OCI-LY1 (cell line): ENCODE measurements around the gene PREB.

Experiments
- H2AFZ ChIP-seq: fragments of 200-600 bp; sonication (generic), shearing (Covaris generic); 2 replicates; pipeline ENCODE4 v1.6.0; 2014; ENCODE audit warnings: antibody characterized with exemption, mild to moderate bottlenecking, low read length
- H3F3A ChIP-seq: fragments of 200-600 bp; sonication (generic), shearing (Covaris generic); 2 replicates; pipeline ENCODE4 v1.6.0; 2014; ENCODE audit warnings: mild to moderate bottlenecking, antibody characterized with exemption, low read length, moderate library complexity; ENCODE audit not compliant: insufficient read depth
- H3K27ac ChIP-seq: fragments of 200-600 bp; sonication (generic); 2 replicates; pipeline ENCODE4 v1.5.1; 2014; ENCODE audit warnings: low read length, mixed run types, mild to moderate bottlenecking, low read depth; ENCODE audit not compliant: poor library complexity, severe bottlenecking
- H3K27me3 ChIP-seq: fragments of 200-600 bp; sonication (generic); 2 replicates; pipeline ENCODE4 v1.6.0; 2014; ENCODE audit warnings: antibody characterized with exemption, mild to moderate bottlenecking, low read length, moderate library complexity; ENCODE audit not compliant: insufficient read depth
- H3K36me3 ChIP-seq: fragments of 200-600 bp; sonication (generic); 2 replicates; pipeline ENCODE4 v1.6.1; 2014; ENCODE audit warnings: mild to moderate bottlenecking, antibody characterized with exemption, low read length, moderate library complexity, mixed read lengths; ENCODE audit not compliant: insufficient read depth
- H3K4me1 ChIP-seq: fragments of 200-600 bp; sonication (generic); 2 replicates; pipeline ENCODE4 v1.5.1; 2014; ENCODE audit warnings: mild to moderate bottlenecking, low read length, moderate library complexity; ENCODE audit not compliant: insufficient read depth, severe bottlenecking
- H3K4me2 ChIP-seq: fragments of 200-600 bp; sonication (generic), shearing (Covaris generic); 2 replicates; pipeline ENCODE4 v1.6.1; 2014; ENCODE audit warnings: low read length
- H3K4me3 ChIP-seq: fragments of 200-600 bp; sonication (generic); 2 replicates; pipeline ENCODE4 v1.5.1; 2014; ENCODE audit warnings: low read length, low read depth, mild to moderate bottlenecking, mixed read lengths; ENCODE audit not compliant: poor library complexity, severe bottlenecking
- H3K79me2 ChIP-seq: fragments of 200-600 bp; shearing (Covaris generic); 2 replicates; pipeline ENCODE4 v1.6.1; 2016; ENCODE audit warnings: mixed run types, low read length, mixed read lengths; ENCODE audit not compliant: insufficient read depth
- H3K9ac ChIP-seq: fragments of 200-600 bp; sonication (generic), shearing (Covaris generic); 2 replicates; pipeline ENCODE4 v1.6.1; 2014; ENCODE audit warnings: mild to moderate bottlenecking, low read length, mixed read lengths
- H3K9me2 ChIP-seq: fragments of 200-600 bp; sonication (generic), shearing (Covaris generic); 2 replicates; pipeline ENCODE4 v1.6.1; 2014; ENCODE audit warnings: low read depth, mild to moderate bottlenecking, low read length, mixed read lengths
- H3K9me3 ChIP-seq: fragments of 200-600 bp; shearing (Covaris generic); 2 replicates; pipeline ENCODE4 v1.6.1; 2014; ENCODE audit warnings: low read length, mixed read lengths
- H4K20me1 ChIP-seq: fragments of 200-600 bp; sonication (generic), shearing (Covaris generic); 2 replicates; pipeline ENCODE4 v1.6.0; 2016; ENCODE audit warnings: mild to moderate bottlenecking, low read length; ENCODE audit not compliant: insufficient read depth
- EZH2 ChIP-seq: fragments of 200-600 bp; sonication (generic), shearing (Covaris generic); IDR thresholded peaks from 2 replicates; pipeline ENCODE4 v1.8.0; 2017; ENCODE audit warnings: borderline replicate concordance, mixed run types, mild to moderate bottlenecking, antibody characterized with exemption, low read length, moderate library complexity, mixed read lengths
- TF ChIP-seq, protein P1 (sequence below): fragments of 200-600 bp; sonication (generic), shearing (Covaris generic); IDR thresholded peaks from 2 replicates; pipeline ENCODE4 v1.5.1; 2017; ENCODE audit warnings: mild to moderate bottlenecking, antibody characterized with exemption, low read length, moderate library complexity, mixed read lengths

PREB gene

DNA sequence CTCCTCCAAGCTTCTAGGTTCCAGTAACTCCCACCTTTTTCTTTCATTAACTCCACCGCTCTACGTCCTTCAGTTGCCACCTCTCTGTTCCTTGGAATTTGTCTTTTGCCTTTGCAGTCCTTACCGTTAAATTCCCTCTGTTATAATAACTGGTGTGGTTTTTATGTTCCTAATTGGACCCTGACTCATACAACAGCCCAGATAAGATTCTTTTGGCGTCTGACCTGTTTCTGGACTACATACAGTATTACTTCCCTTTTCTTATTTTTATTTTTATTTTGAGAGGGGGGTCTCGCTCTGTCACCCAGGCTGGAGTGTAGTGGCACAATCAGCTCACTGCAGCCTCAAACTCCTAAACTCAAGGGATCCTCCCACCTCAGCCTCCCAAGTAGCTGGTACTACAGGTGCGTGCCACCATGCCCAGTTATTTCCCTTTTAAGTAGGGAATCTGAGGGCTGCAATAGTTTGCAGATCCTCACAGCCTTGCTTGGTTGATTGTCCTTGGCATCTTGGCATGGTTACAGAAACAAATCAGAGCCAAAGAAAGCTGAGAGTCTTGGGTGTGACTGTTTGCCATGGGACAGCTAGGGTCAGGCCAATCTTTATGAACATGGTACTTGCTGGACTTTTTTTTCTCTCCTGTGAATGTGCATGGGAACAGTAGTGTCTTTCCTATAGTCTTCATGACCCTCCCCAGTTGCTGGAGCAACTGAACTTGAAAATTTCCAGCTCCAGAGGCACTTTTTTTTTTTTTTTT is 36.3 kb upstream of the PREB start:
- Histone ChIP-seq H3K4me3 (peak overlapping the region; percentile 37), H3K9me3 (no peaks in the 10 kb centered on the region), H3K9ac (no peak overlapping the region; the same call in 1 of the 2 replicates), H3K4me2 (peak overlapping the region; percentile 54), H3F3A (no peaks in the 10 kb centered on the region), H3K27ac (no peak overlapping the region), H3K36me3 (no peaks in the 10 kb centered on the region; the same call in 1 of the 2 replicates), H2AFZ (no peak overlapping the region), H3K9me2 (no peaks in the 10 kb centered on the region), H3K4me1 (peaks cover 8% of the 10 kb centered on the region), H4K20me1 (no peaks in the 10 kb centered on the region), H3K79me2 (no peaks in the 10 kb centered on the region), H3K27me3 (no peaks in the 10 kb centered on the region)
- no peak for TF ChIP-seq EZH2
- TF ChIP-seq, protein P1, sequence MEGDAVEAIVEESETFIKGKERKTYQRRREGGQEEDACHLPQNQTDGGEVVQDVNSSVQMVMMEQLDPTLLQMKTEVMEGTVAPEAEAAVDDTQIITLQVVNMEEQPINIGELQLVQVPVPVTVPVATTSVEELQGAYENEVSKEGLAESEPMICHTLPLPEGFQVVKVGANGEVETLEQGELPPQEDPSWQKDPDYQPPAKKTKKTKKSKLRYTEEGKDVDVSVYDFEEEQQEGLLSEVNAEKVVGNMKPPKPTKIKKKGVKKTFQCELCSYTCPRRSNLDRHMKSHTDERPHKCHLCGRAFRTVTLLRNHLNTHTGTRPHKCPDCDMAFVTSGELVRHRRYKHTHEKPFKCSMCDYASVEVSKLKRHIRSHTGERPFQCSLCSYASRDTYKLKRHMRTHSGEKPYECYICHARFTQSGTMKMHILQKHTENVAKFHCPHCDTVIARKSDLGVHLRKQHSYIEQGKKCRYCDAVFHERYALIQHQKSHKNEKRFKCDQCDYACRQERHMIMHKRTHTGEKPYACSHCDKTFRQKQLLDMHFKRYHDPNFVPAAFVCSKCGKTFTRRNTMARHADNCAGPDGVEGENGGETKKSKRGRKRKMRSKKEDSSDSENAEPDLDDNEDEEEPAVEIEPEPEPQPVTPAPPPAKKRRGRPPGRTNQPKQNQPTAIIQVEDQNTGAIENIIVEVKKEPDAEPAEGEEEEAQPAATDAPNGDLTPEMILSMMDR = no peak

DNA sequence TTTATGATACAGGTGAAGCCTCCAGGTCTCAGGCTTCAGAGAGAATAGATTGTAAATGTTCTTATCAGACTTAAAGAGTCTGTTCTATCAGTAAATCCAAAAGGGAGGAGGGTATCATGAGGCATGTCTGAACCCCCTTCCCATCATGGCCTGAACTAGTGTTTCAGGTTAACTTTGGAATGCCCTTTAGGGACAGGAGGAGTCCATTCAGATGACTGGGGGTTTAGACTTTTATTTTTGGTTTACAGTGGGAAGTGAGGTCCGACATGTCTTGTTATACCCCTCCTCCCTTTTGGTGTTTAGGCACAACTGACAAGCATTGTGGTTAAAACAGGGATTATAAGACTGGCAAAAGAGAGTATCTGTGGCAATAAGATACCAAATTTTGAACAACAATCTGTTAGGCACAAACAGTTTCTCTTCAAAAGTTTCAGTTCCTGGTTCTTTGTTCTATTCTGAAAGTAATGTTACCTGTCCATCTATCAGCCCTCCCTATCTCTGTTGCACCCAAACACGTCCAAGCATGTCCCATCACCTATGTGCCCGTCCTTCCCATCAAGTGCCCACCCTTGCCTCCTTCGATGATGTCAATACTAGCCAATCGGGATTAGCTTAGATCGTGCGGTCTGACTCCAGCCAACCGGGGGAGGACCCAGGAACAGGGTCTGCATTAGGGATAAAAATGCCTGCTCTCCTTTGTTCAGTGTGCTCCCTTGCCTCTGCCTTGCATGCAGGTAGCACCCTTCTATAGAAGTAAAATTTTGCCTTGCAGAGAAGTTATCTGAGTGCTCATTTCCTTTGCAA is 30.7 kb upstream of the PREB start:
- Histone ChIP-seq H3K27ac (peak overlapping the region; percentile 39), H3K27me3 (no peaks in the 10 kb centered on the region), H2AFZ (0 out of 2 replicates have a peak overlapping the region, but pooled peaks have one; percentile 33), H3F3A (no peaks in the 10 kb centered on the region), H3K79me2 (no peaks in the 10 kb centered on the region), H4K20me1 (no peaks in the 10 kb centered on the region), H3K9me2 (no peaks in the 10 kb centered on the region), H3K9ac (no peak overlapping the region), H3K36me3 (no peaks in the 10 kb centered on the region; the same call in 1 of the 2 replicates), H3K9me3 (no peaks in the 10 kb centered on the region; the same call in 1 of the 2 replicates), H3K4me2 (0 out of 2 replicates have a peak overlapping the region, but pooled peaks have one; percentile 12), H3K4me1 (peaks cover 22% of the 10 kb centered on the region), H3K4me3 (no peak overlapping the region)
- no peak for TF ChIP-seq EZH2
- TF ChIP-seq, protein P1 = no peak

DNA sequence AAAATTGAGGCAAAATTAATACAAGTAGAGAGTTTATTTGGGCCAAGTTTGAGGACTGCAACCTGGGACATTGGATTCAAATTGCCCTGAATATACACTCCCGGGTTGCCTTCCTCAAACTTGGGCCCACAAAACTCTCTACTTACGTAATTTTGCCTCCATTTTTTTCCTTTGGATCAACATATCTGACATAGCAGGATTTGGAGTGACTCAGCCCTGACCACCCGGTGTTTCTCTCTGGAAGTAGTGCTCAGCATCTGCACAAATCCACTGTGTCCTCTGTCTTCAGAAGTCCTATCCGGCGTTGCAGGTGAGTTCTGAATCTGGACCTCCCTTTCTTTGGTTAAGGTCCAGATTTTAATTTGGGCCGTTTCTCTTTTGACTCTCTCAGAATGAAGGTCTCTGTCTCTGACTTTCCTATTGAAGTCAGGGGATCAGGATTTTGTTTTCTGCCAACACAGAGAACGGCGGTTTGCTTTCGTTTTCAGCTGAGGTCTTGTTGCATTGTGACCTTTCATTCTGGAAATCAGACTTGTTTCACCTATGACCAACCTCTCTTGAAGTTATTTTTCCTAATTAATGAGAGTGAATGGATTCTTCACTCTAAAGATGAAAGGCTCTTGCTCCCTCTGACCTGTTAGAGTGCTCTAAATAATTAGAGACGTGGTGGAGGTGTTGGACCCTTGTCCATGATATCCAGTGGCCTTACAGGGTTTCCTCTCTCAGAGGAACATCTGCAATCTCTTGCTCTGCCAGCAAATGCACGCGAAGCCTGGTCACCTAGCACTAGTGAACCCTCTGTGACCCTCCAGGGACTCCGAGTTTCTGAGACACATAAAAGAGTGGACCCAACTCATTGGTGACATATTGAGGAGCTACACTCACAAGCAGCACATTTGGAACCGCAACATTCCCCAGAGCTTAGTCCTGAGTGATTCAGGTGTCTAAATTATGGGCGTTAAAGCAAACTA is 28.0 kb upstream of the PREB start:
- Histone ChIP-seq H3K9me2 (no peaks in the 10 kb centered on the region), H3K79me2 (no peaks in the 10 kb centered on the region), H3K4me2 (no peak overlapping the region), H2AFZ (no peak overlapping the region), H4K20me1 (no peaks in the 10 kb centered on the region), H3K4me3 (no peak overlapping the region), H3F3A (no peaks in the 10 kb centered on the region), H3K36me3 (no peaks in the 10 kb centered on the region; the same call in 1 of the 2 replicates), H3K27ac (no peak overlapping the region), H3K4me1 (peaks cover 19% of the 10 kb centered on the region), H3K9ac (no peak overlapping the region), H3K9me3 (no peaks in the 10 kb centered on the region; the same call in 1 of the 2 replicates), H3K27me3 (no peaks in the 10 kb centered on the region)
- TF ChIP-seq, protein P1 = no peak
- no peak for TF ChIP-seq EZH2
